GM23248 (cell line): Measurements from ENCODE around the gene GALNS. TPM values are rescaled to one million over a fixed set of nuclear protein-coding genes. Genes with fewer than 3 reads are reported as not detected.
A peak's percentile ranks its signal among the peaks of the same experiment; 100 is the strongest.

Source experiments
- DNase-seq: peaks from one replicate; pipeline ENCODE4 v3.0.0-alpha.2; 2015
- H2AFZ ChIP-seq: fragments of 200-600 bp; sonication (generic); 2 replicates; pipeline ENCODE4 v1.6.1; 2016; ENCODE audit warnings: antibody characterized with exemption
- H3F3A ChIP-seq: fragments of 200-600 bp; sonication (generic); 2 replicates; pipeline ENCODE4 v1.6.1; 2016; ENCODE audit warnings: mild to moderate bottlenecking, antibody characterized with exemption, mixed run types; ENCODE audit not compliant: insufficient read depth
- H3K27ac ChIP-seq: fragments of 200-600 bp; sonication (generic); 2 replicates; pipeline ENCODE4 v1.5.1; 2016; ENCODE audit warnings: mild to moderate bottlenecking
- H3K27me3 ChIP-seq: fragments of 200-600 bp; sonication (generic); replicated peaks from 2 replicates; pipeline ENCODE4 v1.6.1; 2016; ENCODE audit warnings: mild to moderate bottlenecking; ENCODE audit not compliant: insufficient read depth
- H3K36me3 ChIP-seq: fragments of 200-600 bp; sonication (generic); 2 replicates; pipeline ENCODE4 v1.6.1; 2016; ENCODE audit warnings: low read depth, mild to moderate bottlenecking
- H3K4me1 ChIP-seq: fragments of 200-600 bp; sonication (generic); 2 replicates; pipeline ENCODE4 v1.6.1; 2016; ENCODE audit warnings: mild to moderate bottlenecking; ENCODE audit not compliant: insufficient read depth
- H3K4me2 ChIP-seq: fragments of 200-600 bp; sonication (generic); one replicate; pipeline ENCODE4 v1.6.1; 2016; ENCODE audit warnings: mild to moderate bottlenecking; ENCODE audit not compliant: unreplicated experiment
- H3K4me3 ChIP-seq: fragments of 200-600 bp; sonication (generic); 2 replicates; pipeline ENCODE4 v1.5.1; 2016; ENCODE audit warnings: mild to moderate bottlenecking
- H3K79me2 ChIP-seq: fragments of 200-600 bp; sonication (generic); 2 replicates; pipeline ENCODE4 v1.6.1; 2016; ENCODE audit warnings: mild to moderate bottlenecking; ENCODE audit not compliant: insufficient read depth
- H3K9ac ChIP-seq: fragments of 200-600 bp; sonication (generic); 2 replicates; pipeline ENCODE4 v1.6.1; 2016; ENCODE audit warnings: mild to moderate bottlenecking
- H3K9me2 ChIP-seq: fragments of 200-600 bp; sonication (generic); 2 replicates; pipeline ENCODE4 v1.6.1; 2016; ENCODE audit warnings: mixed run types, mild to moderate bottlenecking, moderate library complexity; ENCODE audit not compliant: insufficient read depth
- H3K9me3 ChIP-seq: fragments of 200-600 bp; sonication (generic); one replicate; pipeline ENCODE4 v1.6.1; 2017; ENCODE audit warnings: low read depth
- H4K20me1 ChIP-seq: fragments of 200-600 bp; sonication (generic); 2 replicates; pipeline ENCODE4 v1.6.0; 2016; ENCODE audit not compliant: insufficient read depth
- EZH2 ChIP-seq: fragments of 200-600 bp; sonication (generic); IDR thresholded peaks from 2 replicates; pipeline ENCODE4 v1.6.1; 2018; ENCODE audit warnings: antibody characterized with exemption, mild to moderate bottlenecking; ENCODE audit not compliant: insufficient read depth, poor library complexity, severe bottlenecking
- EZH2phosphoT487 ChIP-seq: fragments of 200-600 bp; sonication (generic); IDR thresholded peaks from 2 replicates; pipeline ENCODE4 v1.6.1; 2018; ENCODE audit warnings: antibody characterized with exemption, moderate library complexity, mild to moderate bottlenecking, low read depth; ENCODE audit not compliant: insufficient read depth
- WGBS, 2 experiments: methylation state at CpG; one replicate each; pipeline ENCODE4 v1.1.6; 2015 to 2017; ENCODE audit warnings: low lambda C conversion rate in 2 of 2, low coverage in 1 of 2; ENCODE audit errors: missing lambda C conversion rate in 2 of 2; 5-methylcytosine and 5-hydroxymethylcytosine counted together
- in situ Hi-C: fragments of 300-500 bp; cut with MboI; formaldehyde crosslinking; loops from 2 replicates; pipeline ENCODE4 v1.15.0; 2020
- polyA plus RNA-seq: library from polyadenylated mRNA; unstranded; fragments of >200 nt; fragmentation: Nextera tagmentation; extraction: Ambion mirVana; gene quantifications from 2 replicates; pipeline ENCODE4 v1.2.1, GENCODE V29; 2016
- total RNA-seq: library from RNA; depleted of rRNA; stranded (reverse); fragments of >200 nt; shearing (Covaris generic); gene quantifications from 2 replicates; pipeline ENCODE4 v1.2.3, GENCODE V29; 2014

The GALNS gene
- total and polyA plus RNA-seq, 2 experiments from 2014 or later = 24.0 to 39.0 TPM

GRCh38 chr16:88838566-88838965, 18.2 kb downstream of the GALNS start:
- H3K4me3 ChIP-seq = no peak overlapping the region
- WGBS, 2 experiments = 90 to 91% methylated on average over 17 to 19 of the region's 19 CpGs
- H3K9me3 ChIP-seq = no peaks in the 10 kb centered on the region
- no peaks in the 10 kb centered on the region for H3K4me1 ChIP-seq
- no peaks in the 10 kb centered on the region for H3K27me3 ChIP-seq
- in situ Hi-C loops = no loop called here
- no peak for DNase-seq
- no peaks in the 10 kb centered on the region for H3F3A ChIP-seq
- no peak overlapping the region for H3K27ac ChIP-seq
- H2AFZ ChIP-seq = no peak overlapping the region
- H3K9ac ChIP-seq = no peak overlapping the region
- no peaks in the 10 kb centered on the region for H3K36me3 ChIP-seq
- no peaks in the 10 kb centered on the region for H4K20me1 ChIP-seq
- no peaks in the 10 kb centered on the region for H3K9me2 ChIP-seq
- no peak overlapping the region for H3K4me2 ChIP-seq
- H3K79me2 ChIP-seq = no peaks in the 10 kb centered on the region
- TF ChIP-seq EZH2 = no peak
- no peak for TF ChIP-seq EZH2phosphoT487

- 93% methylated on average over 19 to 20 of the region's 20 CpGs for WGBS, 2 experiments
- TF ChIP-seq EZH2phosphoT487 = no peak
- no peak for TF ChIP-seq EZH2
These were observed 18.9 kb downstream of the GALNS start for GRCh38 chr16:88837806-88838205.

GRCh38 chr16:88836791-88837190, 20.0 kb downstream of the GALNS start:
- no peak overlapping the region for H3K4me3 ChIP-seq
- no peaks in the 10 kb centered on the region for H3K79me2 ChIP-seq
- no peaks in the 10 kb centered on the region for H3K9me3 ChIP-seq
- TF ChIP-seq EZH2phosphoT487 (no peak), EZH2 (no peak)
- in situ Hi-C loops = no loop called here
- no peaks in the 10 kb centered on the region for H3K9me2 ChIP-seq
- H3K4me1 ChIP-seq = no peaks in the 10 kb centered on the region
- DNase-seq = no peak
- H3K27me3 ChIP-seq = no peaks in the 10 kb centered on the region
- H3K36me3 ChIP-seq = no peaks in the 10 kb centered on the region
- H3F3A ChIP-seq = no peaks in the 10 kb centered on the region
- H4K20me1 ChIP-seq = no peaks in the 10 kb centered on the region
- 95 to 99% methylated on average over 17 of the region's 17 CpGs for WGBS, 2 experiments
- no peak overlapping the region for H2AFZ ChIP-seq
- H3K27ac ChIP-seq = no peak overlapping the region
- H3K4me2 ChIP-seq = no peak overlapping the region
- no peak overlapping the region for H3K9ac ChIP-seq

More at GRCh38 chr16:88837806-88838205, 18.9 kb downstream of the GALNS start:
- no peak overlapping the region for H2AFZ ChIP-seq
- no peak overlapping the region for H3K4me2 ChIP-seq
- H3K9ac ChIP-seq = no peak overlapping the region
- no peaks in the 10 kb centered on the region for H3K9me3 ChIP-seq
- no peaks in the 10 kb centered on the region for H4K20me1 ChIP-seq
- no peak for DNase-seq
- no peaks in the 10 kb centered on the region for H3K36me3 ChIP-seq
- H3K27ac ChIP-seq = no peak overlapping the region
- H3K27me3 ChIP-seq = no peaks in the 10 kb centered on the region
- H3K79me2 ChIP-seq = no peaks in the 10 kb centered on the region
- H3F3A ChIP-seq = no peaks in the 10 kb centered on the region
- no peaks in the 10 kb centered on the region for H3K9me2 ChIP-seq
- H3K4me1 ChIP-seq = no peaks in the 10 kb centered on the region
- H3K4me3 ChIP-seq = no peak overlapping the region
- in situ Hi-C loops = no loop called here

GRCh38 chr16:88835818-88836217, 20.9 kb downstream of the GALNS start:
- no peak for TF ChIP-seq EZH2
- no peak for TF ChIP-seq EZH2phosphoT487
- Histone ChIP-seq H3K9me3 (no peaks in the 10 kb centered on the region), H3K27ac (no peak overlapping the region), H3K9ac (no peak overlapping the region), H3F3A (no peaks in the 10 kb centered on the region), H3K4me3 (no peak overlapping the region), H3K36me3 (no peaks in the 10 kb centered on the region), H3K79me2 (no peaks in the 10 kb centered on the region), H2AFZ (no peak overlapping the region), H3K9me2 (no peaks in the 10 kb centered on the region), H4K20me1 (no peaks in the 10 kb centered on the region), H3K4me2 (no peak overlapping the region), H3K27me3 (no peaks in the 10 kb centered on the region), H3K4me1 (no peaks in the 10 kb centered on the region)
- no peak for DNase-seq
- WGBS, 2 experiments = 91 to 92% methylated on average over 13 to 33 of the region's 33 CpGs
- in situ Hi-C loops = no loop called here

- H3K9me2 ChIP-seq = no peaks in the 10 kb centered on the region
- no peaks in the 10 kb centered on the region for H3K36me3 ChIP-seq
- no peaks in the 10 kb centered on the region for H3F3A ChIP-seq
- no peak overlapping the region for H3K9ac ChIP-seq
- no peak overlapping the region for H2AFZ ChIP-seq
- H3K79me2 ChIP-seq = no peaks in the 10 kb centered on the region
- H4K20me1 ChIP-seq = no peaks in the 10 kb centered on the region
- no peak for TF ChIP-seq EZH2
- no peak for TF ChIP-seq EZH2phosphoT487
- no peak overlapping the region for H3K27ac ChIP-seq
- H3K4me2 ChIP-seq = no peak overlapping the region
- peak; percentile 9 for DNase-seq
- H3K9me3 ChIP-seq = no peaks in the 10 kb centered on the region
- WGBS, 2 experiments = 63 to 74% methylated on average over 8 to 11 of the region's 11 CpGs
- H3K27me3 ChIP-seq = no peaks in the 10 kb centered on the region
- in situ Hi-C loops = no loop called here
- H3K4me1 ChIP-seq = no peaks in the 10 kb centered on the region
- H3K4me3 ChIP-seq = no peak overlapping the region
These were observed 21.4 kb downstream of the GALNS start for GRCh38 chr16:88835383-88835782.
